Measurements from ENCODE around the gene DCAF17.

DNA sequence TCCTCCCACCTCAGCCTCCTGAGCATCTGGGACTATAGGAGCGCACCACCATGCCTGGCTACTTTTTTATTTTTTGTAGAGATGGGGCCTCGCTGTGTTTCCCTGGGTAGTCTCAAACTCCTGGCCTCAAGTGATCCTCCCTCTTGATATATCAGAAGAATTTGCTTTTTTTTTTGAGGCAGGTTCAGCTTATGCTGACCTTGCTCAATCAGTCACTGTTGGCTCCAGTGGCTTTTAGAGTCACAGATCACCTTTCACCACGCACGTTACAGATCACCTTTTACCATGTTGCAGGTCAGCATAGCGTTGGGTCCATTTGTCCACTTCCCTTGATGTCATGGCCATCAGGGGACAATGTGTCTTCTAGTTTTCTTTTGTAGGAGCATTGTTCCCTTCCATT, 36.1 kb downstream of the DCAF17 start:
- TF ChIP-seq, protein P1, sequence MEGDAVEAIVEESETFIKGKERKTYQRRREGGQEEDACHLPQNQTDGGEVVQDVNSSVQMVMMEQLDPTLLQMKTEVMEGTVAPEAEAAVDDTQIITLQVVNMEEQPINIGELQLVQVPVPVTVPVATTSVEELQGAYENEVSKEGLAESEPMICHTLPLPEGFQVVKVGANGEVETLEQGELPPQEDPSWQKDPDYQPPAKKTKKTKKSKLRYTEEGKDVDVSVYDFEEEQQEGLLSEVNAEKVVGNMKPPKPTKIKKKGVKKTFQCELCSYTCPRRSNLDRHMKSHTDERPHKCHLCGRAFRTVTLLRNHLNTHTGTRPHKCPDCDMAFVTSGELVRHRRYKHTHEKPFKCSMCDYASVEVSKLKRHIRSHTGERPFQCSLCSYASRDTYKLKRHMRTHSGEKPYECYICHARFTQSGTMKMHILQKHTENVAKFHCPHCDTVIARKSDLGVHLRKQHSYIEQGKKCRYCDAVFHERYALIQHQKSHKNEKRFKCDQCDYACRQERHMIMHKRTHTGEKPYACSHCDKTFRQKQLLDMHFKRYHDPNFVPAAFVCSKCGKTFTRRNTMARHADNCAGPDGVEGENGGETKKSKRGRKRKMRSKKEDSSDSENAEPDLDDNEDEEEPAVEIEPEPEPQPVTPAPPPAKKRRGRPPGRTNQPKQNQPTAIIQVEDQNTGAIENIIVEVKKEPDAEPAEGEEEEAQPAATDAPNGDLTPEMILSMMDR (conservative IDR thresholded peaks at IDR 0.05) = no peak
- TF ChIP-seq ZFX (IDR thresholded peaks at IDR 0.05) = no peak
